GM12878 (cell line): ENCODE data around the gene LGI4. TPM values are rescaled to one million over a fixed set of nuclear protein-coding genes. Genes with fewer than 3 reads are reported as not detected.

Experiments
- ATAC-seq: fragments of 200-7000 bp; cut with Tn5 transposase; 3 replicates; pipeline ENCODE4 v1.9.1; 2020; ENCODE audit warnings: mild to moderate bottlenecking, moderate library complexity
- BruUV-seq: library from RNA; stranded (reverse); fragments of 400-500 nt; replicated peaks from 2 replicates; lab custom pipeline; 2021; lab: Mats Ljungman, UMichigan
- CTCF ChIA-PET: fragments of 300-600 bp; sonication (Branson Sonifier 250); formaldehyde crosslinking; extraction: SDS; loops from one replicate; lab custom pipeline; 2021; ENCODE audit warnings: inconsistent platforms; lab: Yijun Ruan, JAX
- POLR2A ChIA-PET: fragments of 350-600 bp; formaldehyde crosslinking; extraction: SDS; loops from one replicate; lab custom pipeline; 2021; ENCODE audit warnings: inconsistent platforms; lab: Charles Lee
- RAD21 ChIA-PET: fragments of 300-600 bp; sonication (Branson Sonifier 250); formaldehyde crosslinking; loops from one replicate; lab custom pipeline; 2023; ENCODE audit warnings: antibody characterized with exemption; ENCODE audit not compliant: unreplicated experiment; lab: Charles Lee
- SMC1A ChIA-PET: fragments of 300-600 bp; sonication (Branson Sonifier 250); formaldehyde crosslinking; loops from one replicate; lab custom pipeline; 2023; ENCODE audit not compliant: unreplicated experiment, uncharacterized antibody; lab: Charles Lee
- DNase-seq: peaks from one replicate; pipeline ENCODE4 v3.0.0-alpha.2; 2011; ENCODE audit warnings: low read depth, low spot score
- FAIRE-seq: peaks from 3 replicates; lab custom pipeline; 2011; peaks lifted over from hg19 to GRCh38; lab: Jason Lieb, UNC
- H2AFZ ChIP-seq: 2 replicates; pipeline ENCODE4 v1.6.0; 2011; ENCODE audit warnings: low read depth, low read length, control low read depth; ENCODE audit not compliant: control insufficient read depth
- H3K27ac ChIP-seq: 2 replicates; pipeline ENCODE4 v1.5.1; 2011; ENCODE audit warnings: control low read depth; ENCODE audit not compliant: control insufficient read depth, insufficient read depth
- H3K27me3 ChIP-seq, 2 experiments: replicated peaks in 1 of 2; 2 replicates each; pipeline versions ENCODE4 v1.6.0 to v1.6.1; 2011; ENCODE audit warnings: low read length in 1 of 2; ENCODE audit not compliant: control insufficient read depth in 2 of 2, insufficient read depth in 2 of 2
- H3K36me3 ChIP-seq, 2 experiments: 2 replicates each; pipeline ENCODE4 v1.5.1; 2011; ENCODE audit warnings: low read length in 1 of 2; ENCODE audit not compliant: control insufficient read depth in 2 of 2, insufficient read depth in 2 of 2
- H3K4me1 ChIP-seq: 2 replicates; pipeline ENCODE4 v1.6.1; 2011; ENCODE audit warnings: mild to moderate bottlenecking, low read length, moderate library complexity, mixed read lengths; ENCODE audit not compliant: control insufficient read depth, insufficient read depth
- H3K4me2 ChIP-seq: 2 replicates; pipeline ENCODE4 v1.6.0; 2011; ENCODE audit warnings: control low read depth; ENCODE audit not compliant: control insufficient read depth, insufficient read depth
- H3K4me3 ChIP-seq: fragments of 200-600 bp; sonication (generic); 2 replicates; pipeline ENCODE4 v1.5.1; 2016
- H3K79me2 ChIP-seq: 2 replicates; pipeline ENCODE4 v1.6.0; 2011; ENCODE audit warnings: low read length; ENCODE audit not compliant: control insufficient read depth, insufficient read depth
- H3K9ac ChIP-seq: 2 replicates; pipeline ENCODE4 v1.8.0; 2011; ENCODE audit warnings: low read length, control low read depth, mixed read lengths; ENCODE audit not compliant: control insufficient read depth, insufficient read depth
- H3K9me3 ChIP-seq: replicated peaks from 3 replicates; pipeline ENCODE4 v1.5.1; 2011; ENCODE audit warnings: mild to moderate bottlenecking, low read length; ENCODE audit not compliant: control insufficient read depth, insufficient read depth
- H4K20me1 ChIP-seq: 2 replicates; pipeline ENCODE4 v1.6.0; 2011; ENCODE audit not compliant: control insufficient read depth, insufficient read depth
- BMI1 ChIP-seq: fragments of 450-650 bp; IDR thresholded peaks from 2 replicates; pipeline ENCODE4 v1.6.1; 2016; ENCODE audit warnings: mild to moderate bottlenecking, moderate library complexity, borderline replicate concordance
- CHD2 ChIP-seq: IDR thresholded peaks from 2 replicates; pipeline ENCODE4 v1.6.1; 2011; ENCODE audit warnings: low read depth, low read length, improper control_type of control experiment, borderline replicate concordance
- CHD4 ChIP-seq: fragments of 200-600 bp; sonication (generic); IDR thresholded peaks from 2 replicates; pipeline ENCODE4 v1.6.1; 2016; ENCODE audit warnings: mild to moderate bottlenecking
- ETV6 ChIP-seq, 2 experiments: fragments of 450-650 bp in 1 of 2; IDR thresholded peaks in 1 of 2; conservative IDR thresholded peaks in 1 of 2; 2 replicates each; pipeline ENCODE4 v1.6.1; 2014; ENCODE audit warnings: antibody characterized with exemption in 1 of 2, borderline replicate concordance in 1 of 2, low read depth in 1 of 2, mild to moderate bottlenecking in 1 of 2, moderate library complexity in 1 of 2
- EZH2 ChIP-seq: IDR thresholded peaks from 2 replicates; pipeline ENCODE4 v1.6.1; 2012; ENCODE audit warnings: low read depth, mild to moderate bottlenecking, control low read depth, inconsistent platforms, low read length, borderline replicate concordance; ENCODE audit not compliant: control insufficient read depth
- NBN ChIP-seq: fragments of 450-650 bp; IDR thresholded peaks from 2 replicates; pipeline ENCODE4 v1.6.1; 2016
- SRF ChIP-seq, 2 experiments: IDR thresholded peaks; 2 replicates each; pipeline ENCODE4 v1.6.1; 2011; ENCODE audit warnings: low read depth in 2 of 2, low read length in 2 of 2, mild to moderate bottlenecking in 1 of 2, moderate library complexity in 1 of 2
- STAT1 ChIP-seq: fragments of 450-650 bp; conservative IDR thresholded peaks from 2 replicates; pipeline ENCODE4 v1.6.1; 2014; ENCODE audit warnings: antibody characterized with exemption, mild to moderate bottlenecking
- STAT3 ChIP-seq: IDR thresholded peaks from 2 replicates; pipeline ENCODE4 v1.6.1; 2011; ENCODE audit warnings: low read depth, low read length, improper control_type of control experiment
- SUPT20H ChIP-seq: IDR thresholded peaks from 2 replicates; pipeline ENCODE4 v1.6.1; 2011; ENCODE audit warnings: low read depth, mild to moderate bottlenecking, low read length, moderate library complexity, borderline replicate concordance; ENCODE audit not compliant: control insufficient read depth
- TBL1XR1 ChIP-seq: IDR thresholded peaks from 2 replicates; pipeline ENCODE4 v1.6.1; 2012; ENCODE audit warnings: low read depth, low read length, improper control_type of control experiment
- TCF3 ChIP-seq: IDR thresholded peaks from 2 replicates; pipeline ENCODE4 v1.6.1; 2012; ENCODE audit warnings: low read depth, mild to moderate bottlenecking, low read length, borderline replicate concordance; ENCODE audit not compliant: insufficient read depth
- WRNIP1 ChIP-seq: IDR thresholded peaks from 2 replicates; pipeline ENCODE4 v1.6.1; 2011; ENCODE audit warnings: low read depth, low read length, improper control_type of control experiment, borderline replicate concordance
- ZBTB11 ChIP-seq: fragments of 450-650 bp; formaldehyde crosslinking; IDR thresholded peaks from 2 replicates; pipeline ENCODE4 v1.5.0; 2022; ENCODE audit warnings: mild to moderate bottlenecking, missing genetic modification characterization
- ZSCAN29 ChIP-seq: fragments of 450-650 bp; IDR thresholded peaks from 2 replicates; pipeline ENCODE4 v1.6.1; 2017; ENCODE audit warnings: mild to moderate bottlenecking, moderate library complexity
- WGBS: methylation state at CpG from one replicate; pipeline ENCODE4 v1.1.6; 2016; ENCODE audit warnings: low lambda C conversion rate; ENCODE audit not compliant: insufficient replicate concordance, insufficient coverage; ENCODE audit errors: missing lambda C conversion rate; 5-methylcytosine and 5-hydroxymethylcytosine counted together
- in situ Hi-C: fragments of 300-500 bp; cut with MboI; formaldehyde crosslinking; loops from 9 replicates; pipeline ENCODE4 v1.14.3; 2018; ENCODE audit warnings: mixed read lengths
- intact Hi-C: fragments of 100-400 bp; cut with micrococcal nuclease; formaldehyde crosslinking; loops from one replicate; pipeline ENCODE4 v1.14.2; 2022; ENCODE audit not compliant: unreplicated experiment
- polyA plus RNA-seq, 11 experiments: library from polyadenylated mRNA; depleted of rRNA in 4 of 11; unstranded in 6 of 11; stranded (reverse) in 5 of 11; fragments of >200 nt; fragmentation: Nextera tagmentation in 4 of 11; fragmentation: Illumina TruSeq in 1 of 11; extraction: Ambion mirVana in 4 of 11; extraction: Trizol in 1 of 11; gene quantifications; 1 replicate in 1 of 11; 2 replicates in 10 of 11; pipeline versions ENCODE4 v1.2.1 to v1.2.3, GENCODE V29; 2011 to 2016; ENCODE audit warnings: inconsistent platforms in 2 of 11, missing spikeins in 2 of 11, low read depth in 1 of 11
- total RNA-seq, 4 experiments: library from RNA; depleted of rRNA in 3 of 4; stranded (reverse); fragments of >200 nt in 3 of 4; fragmentation: Illumina TruSeq in 1 of 4; extraction: Trizol in 1 of 4; gene quantifications; 2 replicates each; pipeline versions ENCODE4 v1.2.1 to v1.2.3, GENCODE V29; 2013 to 2021

LGI4 gene
- total and polyA plus RNA-seq, 10 of the 15 experiments (the other 5 are each of a cell fraction or from before 2014, with no cell fraction given): 0.11 TPM; not detected in 9

GRCh38 chr19:35144259-35144599 lies 9.4 kb upstream of the LGI4 start:
- TF ChIP-seq TBL1XR1 (no peak), CHD2 (no peak), STAT1 (no peak), WRNIP1 (no peak)
- no peaks in the 10 kb centered on the region for H3K9me3 ChIP-seq
- H3K4me1 ChIP-seq: peaks cover 13% of the 10 kb centered on the region
- no peak overlapping the region for H3K27ac ChIP-seq
- intact Hi-C loops: loop anchor here (5.0 kb wide), 1 partner anchor 103 kb away; the partner anchor contains the start of gene LSR
- DNase-seq (no peak), FAIRE-seq (no peak), ATAC-seq (no peak)
- no TSS peak for BruUV-seq
- no peak overlapping the region for H3K4me2 ChIP-seq
- no peak overlapping the region for H3K4me3 ChIP-seq
- in situ Hi-C loops: no loop called here
- ChIA-PET SMC1A (no interaction called here), CTCF (interaction anchor here (1.7 to 3.3 kb wide), 3 partner anchors 10 to 30 kb away, joined by 4 to 26 read pairs (median 6); partner anchors contain the start of gene FXYD5), RAD21 (no interaction called here), POLR2A (no interaction called here)
- H2AFZ ChIP-seq: no peak overlapping the region
- peaks cover 2 to 5% of the 10 kb centered on the region in 2 experiments; a peak in 2 of 4 replicates for H3K27me3 ChIP-seq
- no peak overlapping the region for H3K9ac ChIP-seq
- H3K36me3 ChIP-seq: no peaks in the 10 kb centered on the region
- 25% methylated on average over 3 of the region's 6 CpGs for WGBS
- no peaks in the 10 kb centered on the region for H3K79me2 ChIP-seq
- no peaks in the 10 kb centered on the region for H4K20me1 ChIP-seq

GRCh38 chr19:35143818-35144217 lies 9.0 kb upstream of the LGI4 start:
- no peaks in the 10 kb centered on the region for H3K79me2 ChIP-seq
- ChIA-PET POLR2A (no interaction called here), SMC1A (interaction anchor here (0.6 kb wide), 1 partner anchor 40 kb away, joined by 3 read pairs; no protein-coding TSS in a partner anchor), RAD21 (interaction anchor here (2.7 kb wide), 1 partner anchor 72 kb away, joined by 17 read pairs; no protein-coding TSS in a partner anchor), CTCF (interaction anchor here (3.3 kb wide), 1 partner anchor 10 kb away, joined by 26 read pairs; the partner anchor contains the start of gene FXYD5)
- in situ Hi-C loops (no loop called here), intact Hi-C loops (loop anchor here (5.0 kb wide), 1 partner anchor 103 kb away; the partner anchor contains the start of gene LSR)
- ATAC-seq: no peak
- no peaks in the 10 kb centered on the region for H3K36me3 ChIP-seq
- peaks cover 13% of the 10 kb centered on the region for H3K4me1 ChIP-seq
- H3K4me3 ChIP-seq: no peak overlapping the region
- 63% methylated on average over 3 of the region's 3 CpGs for WGBS
- peaks cover 2 to 5% of the 10 kb centered on the region in 2 experiments; a peak in 2 of 4 replicates for H3K27me3 ChIP-seq
- H3K4me2 ChIP-seq: no peak overlapping the region
- no peaks in the 10 kb centered on the region for H4K20me1 ChIP-seq
- no peak for DNase-seq
- no peak overlapping the region for H3K9ac ChIP-seq
- no peak overlapping the region for H3K27ac ChIP-seq
- no peak for FAIRE-seq
- no peak overlapping the region for H2AFZ ChIP-seq
- no peaks in the 10 kb centered on the region for H3K9me3 ChIP-seq
- no TSS peak for BruUV-seq
- no peak for TF ChIP-seq TCF3
- no peak for TF ChIP-seq ZBTB11 (CRISPR knock-in tag)
- TF ChIP-seq EZH2: no peak
- no peak for TF ChIP-seq STAT3
- TF ChIP-seq CHD4: no peak
- TF ChIP-seq NBN: no peak
- TF ChIP-seq ZSCAN29: no peak
- no peak for TF ChIP-seq SUPT20H
- TF ChIP-seq ETV6 (conservative IDR thresholded peaks at IDR 0.05 in 1 of 2, IDR thresholded peaks at IDR 0.05 in 1 of 2; ENCODE audit: borderline replicate concordance in 1 of 2, low read depth in 1 of 2): no peak
- no peak for TF ChIP-seq SRF (IDR thresholded peaks at IDR 0.05; ENCODE audit: low read depth in 2 of 2, low read length in 2 of 2)
- TF ChIP-seq BMI1: no peak
